ENCODE data around the gene NFASC.

NFASC gene

GRCh38 chr1:204988196-204988595 lies 117.5 kb downstream of the NFASC start:
- DNase-seq, result no peak
- intact Hi-C loops (cut with DNase I), result loop anchor here (2.0 to 5.0 kb wide), 3 partner anchors 73 to 269 kb away; partner anchors contain the start of gene RBBP5

DNA sequence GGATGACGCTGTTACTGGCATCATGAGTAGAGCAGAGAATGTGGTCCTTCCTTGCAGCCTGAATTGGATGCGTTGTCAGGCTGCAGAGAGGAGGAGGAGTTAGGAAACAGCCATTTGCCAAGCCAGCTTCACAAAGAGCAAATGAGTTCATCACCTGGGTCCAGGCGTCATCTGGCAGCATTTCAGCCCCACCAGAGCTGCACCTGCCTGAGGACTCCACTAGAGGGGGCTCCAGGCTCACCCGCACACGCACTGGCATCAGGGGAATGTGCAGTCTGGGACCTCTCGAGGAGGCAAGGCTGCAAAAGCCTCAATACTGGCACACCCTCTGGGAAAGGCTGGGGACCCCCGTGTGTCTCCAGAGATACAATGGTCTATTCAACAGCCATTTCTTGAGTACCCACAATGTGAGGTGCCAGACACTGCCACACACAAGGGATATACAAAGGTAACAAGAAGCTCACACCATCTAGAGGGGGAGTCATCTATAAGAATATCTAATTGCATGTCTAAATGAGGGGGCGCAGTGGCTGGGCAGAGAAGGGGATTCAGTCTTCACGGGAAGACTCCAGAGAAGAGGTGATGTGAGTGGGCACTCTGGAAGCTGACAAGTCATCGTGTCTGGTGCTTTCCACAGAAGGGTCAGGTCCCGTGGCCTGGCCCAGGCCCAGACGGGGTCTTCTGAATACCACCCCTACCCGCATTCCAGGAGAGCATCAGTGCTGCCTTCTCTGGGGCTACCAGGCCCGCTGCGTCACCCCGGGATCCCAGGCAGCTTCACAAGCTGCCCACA lies 118.8 kb downstream of the NFASC start:
- intact Hi-C loops (cut with DNase I), result loop anchor here (2.0 to 5.0 kb wide), 3 partner anchors 71 to 268 kb away; partner anchors contain the start of gene RBBP5
- peak; percentile 74 to 95 (median 87) for DNase-seq

GRCh38 chr1:204990059-204990664 lies 119.5 kb downstream of the NFASC start:
- peak in 29 of 42 donors; percentile 23 to 78 (median 56) for DNase-seq

GRCh38 chr1:204990721-204991341 lies 120.2 kb downstream of the NFASC start:
- no peak for DNase-seq
- intact Hi-C loops (cut with DNase I), result no loop called here

More at GRCh38 chr1:204990059-204990664, 119.5 kb downstream of the NFASC start:
- intact Hi-C loops (cut with DNase I), result no loop called here

DNA sequence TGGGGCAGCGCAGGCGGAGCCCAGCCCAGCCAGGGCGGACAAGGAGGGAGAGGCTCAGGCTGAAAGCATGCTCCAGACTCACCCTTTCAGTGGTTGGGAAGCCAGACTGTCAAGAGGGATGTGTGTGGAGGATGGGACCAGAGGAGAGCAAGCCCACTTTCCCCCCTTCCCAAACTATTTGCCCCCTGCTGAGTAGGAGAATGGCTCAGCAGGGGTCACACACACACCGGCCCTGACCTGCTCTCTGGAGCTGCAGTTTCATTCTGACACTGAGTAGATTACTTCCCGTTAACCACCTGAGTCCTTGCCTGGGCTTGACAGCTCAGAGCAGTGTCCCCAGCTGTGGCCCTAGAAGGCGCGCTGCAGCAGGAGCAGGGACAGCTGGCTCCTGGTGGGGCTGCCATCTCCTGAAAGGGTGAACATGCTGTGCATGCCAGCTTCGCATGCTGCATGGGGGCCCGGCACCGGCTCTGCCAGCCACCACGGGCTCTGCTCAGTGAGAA lies 120.7 kb downstream of the NFASC start:
- intact Hi-C loops (cut with DNase I), result no loop called here
- DNase-seq, result peak in 13 of 42 donors; percentile 34 to 66 (median 48)

- peak in 2 of 42 donors; percentile 42 to 52 for DNase-seq
- intact Hi-C loops (cut with DNase I), result no loop called here
These were observed 121.7 kb downstream of the NFASC start for GRCh38 chr1:204992201-204992997.

DNA sequence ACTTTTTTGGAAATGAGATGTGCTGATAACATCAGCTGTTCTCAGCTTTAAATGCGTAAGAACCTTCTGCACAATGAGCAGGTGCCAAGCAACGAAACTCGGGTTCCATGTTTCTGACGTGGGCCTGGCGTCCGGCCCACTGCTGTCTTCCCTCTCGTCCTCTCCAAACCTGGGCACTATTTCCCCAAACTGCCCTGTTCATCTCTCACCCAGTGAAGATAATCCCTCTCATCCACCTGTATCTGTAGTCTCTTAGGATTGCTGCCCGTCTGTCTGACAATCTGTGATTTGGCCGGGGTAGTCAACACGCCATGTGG lies 122.3 kb downstream of the NFASC start:
- intact Hi-C loops (cut with DNase I), result no loop called here
- no peak for DNase-seq

GRCh38 chr1:204994086-204994862 lies 123.6 kb downstream of the NFASC start:
- no peak for DNase-seq
- intact Hi-C loops (cut with DNase I), result no loop called here

GRCh38 chr1:204996981-204997380 lies 126.3 kb downstream of the NFASC start:
- intact Hi-C loops (cut with DNase I), result no loop called here
- no peak for DNase-seq

GRCh38 chr1:204997591-204998355 lies 127.1 kb downstream of the NFASC start:
- intact Hi-C loops (cut with DNase I), result no loop called here
- DNase-seq, result no peak

GRCh38 chr1:205001162-205001561 lies 130.5 kb downstream of the NFASC start:
- no peak for DNase-seq
- intact Hi-C loops (cut with DNase I), result no loop called here

GRCh38 chr1:205002705-205003104 lies 132.0 kb downstream of the NFASC start:
- intact Hi-C loops (cut with DNase I), result no loop called here
- no peak for DNase-seq

- DNase-seq, result no peak
- intact Hi-C loops (cut with DNase I), result no loop called here
These were observed 132.9 kb downstream of the NFASC start for GRCh38 chr1:205003358-205004131.

- DNase-seq, result no peak
- intact Hi-C loops (cut with DNase I), result no loop called here
These were observed 133.7 kb downstream of the NFASC start for GRCh38 chr1:205004351-205004750.

GRCh38 chr1:205008896-205009295 lies 138.2 kb downstream of the NFASC start:
- no peak for DNase-seq
- intact Hi-C loops (cut with DNase I), result no loop called here

DNA sequence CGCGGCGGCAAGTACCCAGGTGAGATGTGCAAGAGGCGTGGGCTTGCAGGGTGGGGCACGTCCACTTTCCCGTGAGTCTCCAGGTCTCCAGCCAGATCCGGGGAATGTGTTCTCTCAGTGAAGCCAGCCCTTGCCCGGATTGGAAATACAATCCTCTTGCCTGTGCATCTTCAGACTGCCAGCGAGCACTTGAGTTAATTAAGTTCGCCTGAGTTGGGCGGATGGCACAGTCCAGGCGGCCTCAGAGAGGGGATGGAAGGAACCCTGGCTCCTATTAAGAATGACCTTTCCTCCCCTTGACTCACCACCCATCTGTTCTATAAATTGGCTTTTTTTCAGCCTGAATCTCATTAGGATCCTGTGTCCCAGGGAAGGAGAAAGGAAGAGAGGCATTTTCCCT lies 139.0 kb downstream of the NFASC start:
- DNase-seq, result no peak

More for the DNA sequence above, 139.0 kb downstream of the NFASC start:
- intact Hi-C loops (cut with DNase I), result no loop called here

All from head of caudate nucleus (tissue), 42 donors.